ENCODE measurements around the gene TMEM97. TPM values are rescaled to one million over a fixed set of nuclear protein-coding genes. Genes with fewer than 3 reads are reported as not detected.
"Not testable (repeated sequence)": the region's sequence is repeated elsewhere in the genome, so short reads cannot be mapped to it uniquely, and the experiment has no call there.

TMEM97 gene
- total RNA-seq: 11.8 to 14.3 TPM (median 13.6 TPM) in 3 replicates
- long read RNA-seq, partial matches to known transcripts: 0 of 4 reads
- long read RNA-seq, other reads (novel, unspliced or antisense): 2 of 4 reads

DNA sequence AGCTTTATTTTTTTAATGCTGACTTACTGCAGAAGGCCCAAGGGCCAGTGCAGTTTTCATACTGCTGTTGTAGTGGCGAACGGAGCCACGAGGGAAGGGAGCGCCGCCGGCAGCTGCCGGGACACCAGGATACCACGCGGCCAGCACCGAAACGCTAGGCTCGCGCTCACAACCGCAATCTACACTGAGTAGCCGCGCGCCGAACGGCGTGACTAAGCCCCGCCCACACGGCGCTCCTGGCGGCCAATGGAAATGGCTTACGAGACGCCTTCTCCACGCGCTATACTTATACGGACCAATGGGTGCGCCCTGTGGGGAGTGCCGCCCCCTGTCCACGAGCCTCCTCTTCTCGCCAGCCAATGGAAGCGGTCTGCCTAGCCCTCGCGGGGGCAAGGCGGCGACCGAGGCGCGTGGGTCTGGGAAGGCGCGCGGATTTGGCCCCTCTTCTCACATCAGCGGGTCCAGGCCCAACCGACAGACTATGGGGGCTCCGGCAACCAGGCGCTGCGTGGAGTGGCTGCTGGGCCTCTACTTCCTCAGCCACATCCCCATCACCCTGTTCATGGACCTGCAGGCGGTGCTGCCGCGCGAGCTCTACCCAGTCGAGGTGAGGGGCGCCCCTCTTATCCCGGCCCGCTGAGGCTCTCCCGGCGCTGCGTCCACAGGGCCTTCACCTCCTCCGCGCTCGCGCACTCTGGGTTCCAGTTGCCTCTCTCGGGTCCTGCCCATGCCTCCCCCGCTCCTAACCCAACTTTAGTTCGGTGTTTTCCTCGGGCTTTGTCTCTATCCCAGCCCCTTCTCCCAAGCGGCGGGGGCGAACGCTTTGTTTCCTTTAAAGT lies at the start of gene TMEM97:
TSS of gene TMEM97 (plus strand) at position 442 of the 839 bp plus-strand sequence. CDS start at position 482, 40 bp downstream.
- Mint-ChIP-seq H3K9me3 (ENCODE audit: low read depth) (no peaks in the 10 kb centered on the region), H3K27ac (ENCODE audit: unreplicated experiment) (peak within 1 kb of the TSS; percentile 87), H3K4me3 (ENCODE audit: unreplicated experiment) (peak within 1 kb of the TSS; percentile 92), H3K27me3 (ENCODE audit: low read depth) (no peaks in the 10 kb centered on the region), H3K4me1 (ENCODE audit: low read depth) (peaks cover 25% of the 10 kb centered on the region), H3K36me3 (ENCODE audit: low read depth) (no peaks in the 10 kb centered on the region)
- TF ChIP-seq, protein P1, sequence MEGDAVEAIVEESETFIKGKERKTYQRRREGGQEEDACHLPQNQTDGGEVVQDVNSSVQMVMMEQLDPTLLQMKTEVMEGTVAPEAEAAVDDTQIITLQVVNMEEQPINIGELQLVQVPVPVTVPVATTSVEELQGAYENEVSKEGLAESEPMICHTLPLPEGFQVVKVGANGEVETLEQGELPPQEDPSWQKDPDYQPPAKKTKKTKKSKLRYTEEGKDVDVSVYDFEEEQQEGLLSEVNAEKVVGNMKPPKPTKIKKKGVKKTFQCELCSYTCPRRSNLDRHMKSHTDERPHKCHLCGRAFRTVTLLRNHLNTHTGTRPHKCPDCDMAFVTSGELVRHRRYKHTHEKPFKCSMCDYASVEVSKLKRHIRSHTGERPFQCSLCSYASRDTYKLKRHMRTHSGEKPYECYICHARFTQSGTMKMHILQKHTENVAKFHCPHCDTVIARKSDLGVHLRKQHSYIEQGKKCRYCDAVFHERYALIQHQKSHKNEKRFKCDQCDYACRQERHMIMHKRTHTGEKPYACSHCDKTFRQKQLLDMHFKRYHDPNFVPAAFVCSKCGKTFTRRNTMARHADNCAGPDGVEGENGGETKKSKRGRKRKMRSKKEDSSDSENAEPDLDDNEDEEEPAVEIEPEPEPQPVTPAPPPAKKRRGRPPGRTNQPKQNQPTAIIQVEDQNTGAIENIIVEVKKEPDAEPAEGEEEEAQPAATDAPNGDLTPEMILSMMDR (IDR thresholded peaks at IDR 0.05): peak; percentile 60
- peak; percentile 98 for DNase-seq (ENCODE audit: low spot score)

DNA sequence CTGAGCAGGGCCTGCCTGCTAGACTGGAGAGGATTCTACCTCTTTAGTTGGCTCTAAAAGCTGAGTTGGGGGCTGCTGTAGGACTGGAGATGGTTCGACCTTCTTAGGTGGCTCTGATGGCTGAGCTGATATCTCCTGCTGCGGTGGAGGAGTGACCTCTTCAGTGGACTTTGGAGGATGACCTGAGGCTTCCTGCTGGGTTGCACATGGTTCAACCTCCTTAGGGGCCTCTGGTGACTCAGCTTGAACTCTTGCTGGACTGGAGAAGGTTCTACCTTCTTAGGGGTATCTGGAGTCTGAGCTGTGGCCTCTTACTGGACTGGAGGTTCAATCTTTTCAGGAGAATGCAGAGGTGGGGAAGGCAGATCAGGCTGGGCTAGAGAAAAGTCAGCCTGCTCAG lies 48.9 kb upstream of the TMEM97 start:
- H3K36me3 Mint-ChIP-seq (ENCODE audit: low read depth): no peaks in the 10 kb centered on the region
- peaks cover 2% of the 10 kb centered on the region for H3K4me1 Mint-ChIP-seq (ENCODE audit: low read depth)
- H3K9me3 Mint-ChIP-seq (ENCODE audit: low read depth): peaks cover 6% of the 10 kb centered on the region
- DNase-seq (ENCODE audit: low spot score): no peak
- TF ChIP-seq, protein P1 (IDR thresholded peaks at IDR 0.05): no peak
- no peak overlapping the region for H3K27ac Mint-ChIP-seq (ENCODE audit: unreplicated experiment)
- H3K27me3 Mint-ChIP-seq (ENCODE audit: low read depth): peaks cover under 1% of the 10 kb centered on the region
- H3K4me3 Mint-ChIP-seq (ENCODE audit: unreplicated experiment): no peak overlapping the region

DNA sequence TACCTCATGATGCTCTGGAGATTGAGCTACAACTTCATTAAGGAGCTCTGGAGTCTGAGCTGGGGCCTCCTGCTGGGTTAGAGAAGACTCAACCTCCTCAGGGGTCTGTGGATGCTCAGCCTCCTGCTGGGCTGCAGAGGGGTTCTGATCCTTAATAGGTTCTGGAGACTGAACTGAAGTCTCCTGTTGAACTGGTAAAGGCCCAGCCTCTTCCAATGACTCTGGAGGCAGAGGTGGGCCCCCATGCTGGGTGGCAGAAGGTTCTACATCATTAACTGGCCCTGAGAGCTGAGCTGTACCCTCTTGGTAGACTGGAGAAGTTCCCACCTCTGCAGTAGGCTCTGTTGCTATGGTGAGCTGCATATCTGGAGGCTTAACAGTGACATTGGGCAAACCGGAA lies 48.1 kb upstream of the TMEM97 start:
- H3K4me3 Mint-ChIP-seq (ENCODE audit: unreplicated experiment): no peak overlapping the region
- no peak for DNase-seq (ENCODE audit: low spot score)
- peaks cover 6% of the 10 kb centered on the region for H3K9me3 Mint-ChIP-seq (ENCODE audit: low read depth)
- no peaks in the 10 kb centered on the region for H3K36me3 Mint-ChIP-seq (ENCODE audit: low read depth)
- H3K27ac Mint-ChIP-seq (ENCODE audit: unreplicated experiment): no peak overlapping the region
- no peaks in the 10 kb centered on the region for H3K4me1 Mint-ChIP-seq (ENCODE audit: low read depth)
- H3K27me3 Mint-ChIP-seq (ENCODE audit: low read depth): peaks cover 1% of the 10 kb centered on the region
- TF ChIP-seq, protein P1 (IDR thresholded peaks at IDR 0.05): no peak

DNA sequence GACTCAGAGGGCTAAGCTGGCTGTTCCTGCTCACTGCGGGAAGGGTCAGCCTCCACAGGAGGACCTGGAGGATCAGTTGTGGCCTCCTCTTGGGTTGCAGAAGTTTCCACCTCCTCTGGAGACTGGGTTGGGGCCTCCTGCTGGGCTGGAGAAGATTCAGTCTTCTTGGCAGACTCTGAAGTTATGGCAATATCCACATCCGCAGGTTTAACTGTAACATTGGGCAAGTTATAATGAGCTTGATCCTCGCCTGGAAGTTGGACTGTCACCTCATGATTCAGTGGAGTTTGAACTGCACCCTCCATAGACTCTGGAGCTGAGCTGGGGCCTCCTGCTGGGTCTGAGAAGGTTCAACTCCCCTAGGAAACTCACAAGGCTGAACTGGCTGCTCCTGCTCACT lies 47.6 kb upstream of the TMEM97 start:
- Mint-ChIP-seq H3K4me3 (ENCODE audit: unreplicated experiment) (no peak overlapping the region), H3K36me3 (ENCODE audit: low read depth) (no peaks in the 10 kb centered on the region), H3K27me3 (ENCODE audit: low read depth) (peaks cover 1% of the 10 kb centered on the region), H3K4me1 (ENCODE audit: low read depth) (no peaks in the 10 kb centered on the region), H3K9me3 (ENCODE audit: low read depth) (peaks cover 6% of the 10 kb centered on the region), H3K27ac (ENCODE audit: unreplicated experiment) (no peak overlapping the region)
- TF ChIP-seq, protein P1 (IDR thresholded peaks at IDR 0.05): no peak
- DNase-seq (ENCODE audit: low spot score): no peak

DNA sequence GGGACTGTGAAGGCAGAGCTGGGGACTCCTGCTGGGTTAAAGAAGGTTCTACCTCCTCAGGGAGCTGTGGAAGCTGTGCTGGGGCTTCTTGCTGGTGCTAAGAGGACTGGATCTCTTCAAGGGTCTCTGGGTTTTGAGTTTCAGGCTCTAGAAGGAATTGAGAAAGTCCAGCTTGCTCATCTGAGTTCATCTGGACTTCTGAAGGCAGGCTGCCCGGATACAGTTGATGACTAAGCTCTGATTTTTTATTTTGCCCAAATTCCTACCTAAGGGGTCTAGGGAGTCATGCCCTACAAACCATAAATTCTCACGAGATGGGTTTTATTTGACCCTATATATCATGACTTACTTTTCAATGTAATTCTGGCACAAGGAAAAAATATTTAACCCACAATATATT lies 46.8 kb upstream of the TMEM97 start:
- Mint-ChIP-seq H3K36me3 (ENCODE audit: low read depth) (no peaks in the 10 kb centered on the region), H3K27me3 (ENCODE audit: low read depth) (peaks cover 1% of the 10 kb centered on the region), H3K27ac (ENCODE audit: unreplicated experiment) (no peak overlapping the region), H3K4me3 (ENCODE audit: unreplicated experiment) (no peak overlapping the region), H3K9me3 (ENCODE audit: low read depth) (peaks cover 6% of the 10 kb centered on the region), H3K4me1 (ENCODE audit: low read depth) (no peaks in the 10 kb centered on the region)
- TF ChIP-seq, protein P1 (IDR thresholded peaks at IDR 0.05): no peak
- no peak for DNase-seq (ENCODE audit: low spot score)

DNA sequence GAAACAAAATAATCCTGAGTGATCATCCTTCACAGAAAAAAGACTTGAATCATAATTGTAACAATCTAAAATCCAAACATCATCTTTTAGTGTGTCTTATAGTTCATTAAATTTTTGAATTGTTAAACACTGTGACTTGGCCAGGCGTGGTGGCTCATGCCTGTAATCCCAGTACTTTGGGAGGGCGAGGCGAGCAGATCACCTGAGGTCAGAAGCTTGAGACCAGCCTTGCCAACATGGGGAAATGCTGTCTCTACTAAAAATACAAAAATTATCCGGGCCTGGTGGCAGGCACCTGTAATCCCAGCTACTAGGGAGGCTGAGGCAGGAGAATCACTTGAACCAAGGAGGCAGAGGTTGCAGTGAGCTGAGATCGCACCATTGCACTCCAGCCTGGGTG lies 45.7 kb upstream of the TMEM97 start:
- H3K4me3 Mint-ChIP-seq (ENCODE audit: unreplicated experiment); DNase-seq (ENCODE audit: low spot score); H3K27me3 Mint-ChIP-seq (ENCODE audit: low read depth); H3K4me1 Mint-ChIP-seq (ENCODE audit: low read depth); H3K27ac Mint-ChIP-seq (ENCODE audit: unreplicated experiment); H3K36me3 Mint-ChIP-seq (ENCODE audit: low read depth); H3K9me3 Mint-ChIP-seq (ENCODE audit: low read depth): not testable (repeated sequence)

All from chondrocyte (in vitro differentiated cells).